SK-N-SH treated with all-trans-retinoic acid at 6 μM for 48 hours (cell line): ENCODE results near the gene PKD2L2.

Experiments
- ATAC-seq: fragments of 200-7000 bp; cut with Tn5 transposase; 3 replicates; pipeline ENCODE4 v1.9.1; 2020; ENCODE audit warnings: mild to moderate bottlenecking, moderate library complexity
- ARNTL ChIP-seq: fragments of 450-650 bp; formaldehyde crosslinking; IDR thresholded peaks from 2 replicates; pipeline ENCODE4 v1.5.0; 2020; ENCODE audit warnings: low read depth, mild to moderate bottlenecking, moderate library complexity, borderline replicate concordance
- BACH2 ChIP-seq: fragments of 250-450 bp; sonication (Bioruptor Pico); IDR thresholded peaks from 2 replicates; pipeline ENCODE4 v1.9.0; 2021; ENCODE audit warnings: mild to moderate bottlenecking, borderline replicate concordance
- CSDC2 ChIP-seq: fragments of 250-450 bp; sonication (Bioruptor Pico); IDR thresholded peaks from 2 replicates; pipeline ENCODE4 v1.5.0; 2020; ENCODE audit warnings: mild to moderate bottlenecking, moderate library complexity
- ESRRG ChIP-seq: fragments of 250-450 bp; sonication (Bioruptor Pico); IDR thresholded peaks from 2 replicates; pipeline ENCODE4 v1.6.1; 2021; ENCODE audit warnings: mild to moderate bottlenecking
- GLIS3 ChIP-seq: fragments of 250-450 bp; sonication (Bioruptor Pico); IDR thresholded peaks from 2 replicates; pipeline ENCODE4 v1.5.0; 2020; ENCODE audit warnings: mild to moderate bottlenecking, moderate library complexity
- ISL1 ChIP-seq: fragments of 250-450 bp; sonication (Bioruptor Pico); IDR thresholded peaks from 2 replicates; pipeline ENCODE4 v2.1.2; 2022; ENCODE audit warnings: mild to moderate bottlenecking, moderate library complexity
- OSR1 ChIP-seq: fragments of 250-450 bp; sonication (Bioruptor Pico); IDR thresholded peaks from 2 replicates; pipeline ENCODE4 v1.8.0; 2022; ENCODE audit warnings: moderate library complexity, mild to moderate bottlenecking, inconsistent platforms
- PPARA ChIP-seq: fragments of 250-450 bp; sonication (Bioruptor Pico); IDR thresholded peaks from 2 replicates; pipeline ENCODE4 v1.5.0; 2020; ENCODE audit warnings: mild to moderate bottlenecking, borderline replicate concordance
- RARB ChIP-seq: fragments of 250-450 bp; sonication (Bioruptor Pico); IDR thresholded peaks from 2 replicates; pipeline ENCODE4 v1.8.0; 2021; ENCODE audit warnings: mild to moderate bottlenecking, moderate library complexity
- SNAI2 ChIP-seq: fragments of 250-450 bp; sonication (Bioruptor Pico); IDR thresholded peaks from 2 replicates; pipeline ENCODE4 v1.5.0; 2020; ENCODE audit warnings: mild to moderate bottlenecking, moderate library complexity
- TCF4 ChIP-seq: fragments of 250-450 bp; sonication (Bioruptor Pico); IDR thresholded peaks from 2 replicates; pipeline ENCODE4 v1.8.0; 2021; ENCODE audit warnings: mild to moderate bottlenecking, moderate library complexity, borderline replicate concordance
- TOX ChIP-seq: fragments of 250-450 bp; sonication (Bioruptor Pico); IDR thresholded peaks from 2 replicates; pipeline ENCODE4 v1.8.0; 2021; ENCODE audit warnings: mild to moderate bottlenecking, moderate library complexity, borderline replicate concordance
- ZC3H10 ChIP-seq: fragments of 250-450 bp; sonication (Bioruptor Pico); IDR thresholded peaks from 2 replicates; pipeline ENCODE4 v1.5.1; 2021; ENCODE audit warnings: mild to moderate bottlenecking, moderate library complexity
- ZFP3 ChIP-seq: fragments of 250-450 bp; sonication (Bioruptor Pico); IDR thresholded peaks from 2 replicates; pipeline ENCODE4 v1.5.0; 2020; ENCODE audit warnings: mild to moderate bottlenecking, moderate library complexity
- ZFP30 ChIP-seq: fragments of 450-650 bp; formaldehyde crosslinking; IDR thresholded peaks from 2 replicates; pipeline ENCODE4 v1.5.0; 2022; ENCODE audit warnings: mild to moderate bottlenecking, moderate library complexity
- ZNF565 ChIP-seq: fragments of 450-650 bp; formaldehyde crosslinking; conservative IDR thresholded peaks from 2 replicates; pipeline ENCODE4 v1.5.0; 2020; ENCODE audit warnings: low read depth, mild to moderate bottlenecking, moderate library complexity
- ZNF70 ChIP-seq: fragments of 450-650 bp; formaldehyde crosslinking; IDR thresholded peaks from 2 replicates; pipeline ENCODE4 v1.5.0; 2020; ENCODE audit warnings: mild to moderate bottlenecking, moderate library complexity
- ZNF8 ChIP-seq: fragments of 450-650 bp; formaldehyde crosslinking; IDR thresholded peaks from 2 replicates; pipeline ENCODE4 v1.5.0; 2020; ENCODE audit warnings: mild to moderate bottlenecking, moderate library complexity
- TF ChIP-seq, protein P1 (sequence below): fragments of 250-450 bp; sonication (Bioruptor Pico); IDR thresholded peaks from 2 replicates; pipeline ENCODE4 v1.8.0; 2020; ENCODE audit warnings: mild to moderate bottlenecking, moderate library complexity, borderline replicate concordance
- TF ChIP-seq, protein P2 (sequence below): fragments of 250-450 bp; sonication (Bioruptor Pico); IDR thresholded peaks from 2 replicates; pipeline ENCODE4 v1.8.0; 2021; ENCODE audit warnings: low read depth, mild to moderate bottlenecking, moderate library complexity, borderline replicate concordance
- TF ChIP-seq, protein P3 (sequence below): fragments of 250-450 bp; sonication (Bioruptor Pico); IDR thresholded peaks from 2 replicates; pipeline ENCODE4 v1.5.0; 2020; ENCODE audit warnings: mild to moderate bottlenecking, moderate library complexity
- TF ChIP-seq, protein P4 (sequence below): fragments of 250-450 bp; sonication (Bioruptor Pico); IDR thresholded peaks from 2 replicates; pipeline ENCODE4 v1.5.1; 2021; ENCODE audit warnings: mild to moderate bottlenecking, moderate library complexity

Gene PKD2L2

DNA sequence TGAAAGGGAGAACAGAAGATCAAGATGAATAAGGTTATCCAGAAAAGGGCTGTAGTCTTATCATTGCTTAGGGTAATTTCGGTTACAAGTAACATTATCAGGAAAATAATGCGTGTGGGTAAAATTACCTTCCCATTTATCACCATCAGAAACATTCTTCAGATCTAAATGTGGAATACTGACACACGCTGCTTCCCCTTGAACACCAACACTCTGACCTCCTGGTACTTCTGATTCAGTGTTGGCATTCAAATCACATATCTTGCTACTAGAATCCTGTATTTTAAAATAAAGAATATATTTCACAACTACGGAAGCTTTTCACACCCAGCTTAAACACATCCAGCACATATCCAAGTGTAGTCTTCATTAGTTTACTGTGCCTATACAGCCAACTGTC is 70.2 kb downstream of the PKD2L2 start:
- TF ChIP-seq ESRRG (CRISPR knock-in tag): no peak
- no peak for TF ChIP-seq ARNTL (CRISPR knock-in tag)
- TF ChIP-seq ZNF565: no peak
- TF ChIP-seq TCF4 (CRISPR knock-in tag): no peak
- TF ChIP-seq ZNF70 (CRISPR knock-in tag): no peak
- no peak for TF ChIP-seq BACH2 (CRISPR knock-in tag)
- TF ChIP-seq, protein P1, sequence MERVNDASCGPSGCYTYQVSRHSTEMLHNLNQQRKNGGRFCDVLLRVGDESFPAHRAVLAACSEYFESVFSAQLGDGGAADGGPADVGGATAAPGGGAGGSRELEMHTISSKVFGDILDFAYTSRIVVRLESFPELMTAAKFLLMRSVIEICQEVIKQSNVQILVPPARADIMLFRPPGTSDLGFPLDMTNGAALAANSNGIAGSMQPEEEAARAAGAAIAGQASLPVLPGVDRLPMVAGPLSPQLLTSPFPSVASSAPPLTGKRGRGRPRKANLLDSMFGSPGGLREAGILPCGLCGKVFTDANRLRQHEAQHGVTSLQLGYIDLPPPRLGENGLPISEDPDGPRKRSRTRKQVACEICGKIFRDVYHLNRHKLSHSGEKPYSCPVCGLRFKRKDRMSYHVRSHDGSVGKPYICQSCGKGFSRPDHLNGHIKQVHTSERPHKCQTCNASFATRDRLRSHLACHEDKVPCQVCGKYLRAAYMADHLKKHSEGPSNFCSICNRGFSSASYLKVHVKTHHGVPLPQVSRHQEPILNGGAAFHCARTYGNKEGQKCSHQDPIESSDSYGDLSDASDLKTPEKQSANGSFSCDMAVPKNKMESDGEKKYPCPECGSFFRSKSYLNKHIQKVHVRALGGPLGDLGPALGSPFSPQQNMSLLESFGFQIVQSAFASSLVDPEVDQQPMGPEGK (CRISPR knock-in tag): no peak
- no peak for TF ChIP-seq RARB (CRISPR knock-in tag)
- TF ChIP-seq TOX (CRISPR knock-in tag): no peak
- TF ChIP-seq ZFP30 (CRISPR knock-in tag): no peak
- TF ChIP-seq ISL1 (CRISPR knock-in tag): no peak
- no peak for TF ChIP-seq PPARA (CRISPR knock-in tag)
- no peak for TF ChIP-seq SNAI2 (CRISPR knock-in tag)
- no peak for ATAC-seq

DNA sequence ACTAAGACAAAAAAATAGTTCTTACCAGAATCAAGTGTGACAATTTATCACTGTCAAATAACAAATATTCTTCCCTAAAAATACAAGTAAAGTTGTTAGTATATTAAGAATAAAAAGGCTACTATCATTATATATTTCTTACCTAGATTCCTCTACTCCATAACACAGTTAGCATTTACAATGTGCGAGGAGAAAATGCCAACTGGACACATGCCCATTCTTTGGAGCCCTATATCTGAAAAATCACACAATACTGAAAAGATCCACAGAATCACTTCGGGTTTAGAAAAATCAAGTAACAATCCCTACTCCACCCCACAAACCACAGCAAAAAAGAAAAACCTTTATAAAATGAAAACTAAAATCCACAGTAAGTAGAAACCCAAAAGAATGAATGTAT is 70.9 kb downstream of the PKD2L2 start:
- TF ChIP-seq, protein P2, sequence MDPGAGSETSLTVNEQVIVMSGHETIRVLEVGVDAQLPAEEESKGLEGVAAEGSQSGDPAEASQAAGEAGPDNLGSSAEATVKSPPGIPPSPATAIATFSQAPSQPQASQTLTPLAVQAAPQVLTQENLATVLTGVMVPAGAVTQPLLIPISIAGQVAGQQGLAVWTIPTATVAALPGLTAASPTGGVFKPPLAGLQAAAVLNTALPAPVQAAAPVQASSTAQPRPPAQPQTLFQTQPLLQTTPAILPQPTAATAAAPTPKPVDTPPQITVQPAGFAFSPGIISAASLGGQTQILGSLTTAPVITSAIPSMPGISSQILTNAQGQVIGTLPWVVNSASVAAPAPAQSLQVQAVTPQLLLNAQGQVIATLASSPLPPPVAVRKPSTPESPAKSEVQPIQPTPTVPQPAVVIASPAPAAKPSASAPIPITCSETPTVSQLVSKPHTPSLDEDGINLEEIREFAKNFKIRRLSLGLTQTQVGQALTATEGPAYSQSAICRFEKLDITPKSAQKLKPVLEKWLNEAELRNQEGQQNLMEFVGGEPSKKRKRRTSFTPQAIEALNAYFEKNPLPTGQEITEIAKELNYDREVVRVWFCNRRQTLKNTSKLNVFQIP (CRISPR knock-in tag): no peak
- TF ChIP-seq PPARA (CRISPR knock-in tag): no peak
- TF ChIP-seq, protein P1 (CRISPR knock-in tag): no peak
- no peak for TF ChIP-seq SNAI2 (CRISPR knock-in tag)
- TF ChIP-seq GLIS3 (CRISPR knock-in tag): no peak
- ATAC-seq: no peak

DNA sequence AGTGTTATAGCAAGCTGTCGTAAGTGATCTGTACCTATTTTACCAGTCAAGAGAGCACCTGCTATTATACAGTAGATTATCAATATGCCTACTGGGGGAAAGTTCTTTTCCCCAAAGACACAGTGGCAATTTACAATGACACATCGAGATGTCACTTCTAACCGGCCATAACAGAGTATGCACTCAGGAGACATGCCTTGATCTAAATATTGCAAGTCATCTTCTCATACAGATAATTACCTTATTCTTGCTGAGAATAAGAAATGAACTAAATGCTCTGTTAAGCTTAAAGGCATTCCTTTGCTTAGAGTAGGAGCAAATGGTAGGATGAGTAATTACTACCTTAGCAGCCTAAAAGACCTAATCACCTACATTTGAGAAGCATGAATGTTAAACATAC is 71.6 kb downstream of the PKD2L2 start:
- ATAC-seq: no peak

More for the DNA sequence above, 71.6 kb downstream of the PKD2L2 start:
- no peak for TF ChIP-seq TCF4 (CRISPR knock-in tag)
- TF ChIP-seq GLIS3 (CRISPR knock-in tag): no peak
- TF ChIP-seq CSDC2 (CRISPR knock-in tag): no peak
- no peak for TF ChIP-seq ZNF565
- TF ChIP-seq ZC3H10: no peak
- TF ChIP-seq ZNF8 (CRISPR knock-in tag): no peak
- TF ChIP-seq, protein P3, sequence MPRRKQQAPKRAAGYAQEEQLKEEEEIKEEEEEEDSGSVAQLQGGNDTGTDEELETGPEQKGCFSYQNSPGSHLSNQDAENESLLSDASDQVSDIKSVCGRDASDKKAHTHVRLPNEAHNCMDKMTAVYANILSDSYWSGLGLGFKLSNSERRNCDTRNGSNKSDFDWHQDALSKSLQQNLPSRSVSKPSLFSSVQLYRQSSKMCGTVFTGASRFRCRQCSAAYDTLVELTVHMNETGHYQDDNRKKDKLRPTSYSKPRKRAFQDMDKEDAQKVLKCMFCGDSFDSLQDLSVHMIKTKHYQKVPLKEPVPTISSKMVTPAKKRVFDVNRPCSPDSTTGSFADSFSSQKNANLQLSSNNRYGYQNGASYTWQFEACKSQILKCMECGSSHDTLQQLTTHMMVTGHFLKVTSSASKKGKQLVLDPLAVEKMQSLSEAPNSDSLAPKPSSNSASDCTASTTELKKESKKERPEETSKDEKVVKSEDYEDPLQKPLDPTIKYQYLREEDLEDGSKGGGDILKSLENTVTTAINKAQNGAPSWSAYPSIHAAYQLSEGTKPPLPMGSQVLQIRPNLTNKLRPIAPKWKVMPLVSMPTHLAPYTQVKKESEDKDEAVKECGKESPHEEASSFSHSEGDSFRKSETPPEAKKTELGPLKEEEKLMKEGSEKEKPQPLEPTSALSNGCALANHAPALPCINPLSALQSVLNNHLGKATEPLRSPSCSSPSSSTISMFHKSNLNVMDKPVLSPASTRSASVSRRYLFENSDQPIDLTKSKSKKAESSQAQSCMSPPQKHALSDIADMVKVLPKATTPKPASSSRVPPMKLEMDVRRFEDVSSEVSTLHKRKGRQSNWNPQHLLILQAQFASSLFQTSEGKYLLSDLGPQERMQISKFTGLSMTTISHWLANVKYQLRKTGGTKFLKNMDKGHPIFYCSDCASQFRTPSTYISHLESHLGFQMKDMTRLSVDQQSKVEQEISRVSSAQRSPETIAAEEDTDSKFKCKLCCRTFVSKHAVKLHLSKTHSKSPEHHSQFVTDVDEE (CRISPR knock-in tag): no peak
- no peak for TF ChIP-seq ISL1 (CRISPR knock-in tag)
- TF ChIP-seq, protein P4, sequence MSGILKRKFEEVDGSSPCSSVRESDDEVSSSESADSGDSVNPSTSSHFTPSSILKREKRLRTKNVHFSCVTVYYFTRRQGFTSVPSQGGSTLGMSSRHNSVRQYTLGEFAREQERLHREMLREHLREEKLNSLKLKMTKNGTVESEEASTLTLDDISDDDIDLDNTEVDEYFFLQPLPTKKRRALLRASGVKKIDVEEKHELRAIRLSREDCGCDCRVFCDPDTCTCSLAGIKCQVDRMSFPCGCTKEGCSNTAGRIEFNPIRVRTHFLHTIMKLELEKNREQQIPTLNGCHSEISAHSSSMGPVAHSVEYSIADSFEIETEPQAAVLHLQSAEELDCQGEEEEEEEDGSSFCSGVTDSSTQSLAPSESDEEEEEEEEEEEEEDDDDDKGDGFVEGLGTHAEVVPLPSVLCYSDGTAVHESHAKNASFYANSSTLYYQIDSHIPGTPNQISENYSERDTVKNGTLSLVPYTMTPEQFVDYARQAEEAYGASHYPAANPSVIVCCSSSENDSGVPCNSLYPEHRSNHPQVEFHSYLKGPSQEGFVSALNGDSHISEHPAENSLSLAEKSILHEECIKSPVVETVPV (CRISPR knock-in tag): no peak
- TF ChIP-seq, protein P2 (CRISPR knock-in tag): no peak
- no peak for TF ChIP-seq SNAI2 (CRISPR knock-in tag)
- no peak for TF ChIP-seq ARNTL (CRISPR knock-in tag)
- TF ChIP-seq, protein P1 (CRISPR knock-in tag): no peak
- TF ChIP-seq ZNF70 (CRISPR knock-in tag): no peak
- TF ChIP-seq ESRRG (CRISPR knock-in tag): no peak
- TF ChIP-seq ZFP30 (CRISPR knock-in tag): no peak
- TF ChIP-seq TOX (CRISPR knock-in tag): no peak
- TF ChIP-seq ZFP3 (CRISPR knock-in tag): no peak
- TF ChIP-seq OSR1 (CRISPR knock-in tag): no peak
